ENCODE measurements around the gene KRTAP5-9. TPM values are rescaled to one million over a fixed set of nuclear protein-coding genes. Genes with fewer than 3 reads are reported as not detected.

The KRTAP5-9 gene
- total RNA-seq, 4 donors from 2014 or later: 0.37 TPM; not detected in 3

- DNase-seq (ENCODE audit: low spot score): no peak
- ATAC-seq (ENCODE audit: low FRiP score): no peak
- no peak for TF ChIP-seq CTCF (IDR thresholded peaks at IDR 0.05)
These were observed 6.8 kb downstream of the KRTAP5-9 start for GRCh38 chr11:71554996-71555395.

- no peak for DNase-seq (ENCODE audit: low spot score)
- TF ChIP-seq CTCF (IDR thresholded peaks at IDR 0.05): no peak
- no peak for ATAC-seq (ENCODE audit: low FRiP score)
These were observed 7.3 kb downstream of the KRTAP5-9 start for GRCh38 chr11:71555508-71555907.

- no peak for TF ChIP-seq CTCF (IDR thresholded peaks at IDR 0.05)
- ATAC-seq (ENCODE audit: low FRiP score): no peak
- DNase-seq (ENCODE audit: low spot score): no peak
These were observed 7.8 kb downstream of the KRTAP5-9 start for GRCh38 chr11:71556018-71556417.

- ATAC-seq (ENCODE audit: low FRiP score): no peak
These were observed 9.0 kb downstream of the KRTAP5-9 start for GRCh38 chr11:71557257-71557656.

DNA sequence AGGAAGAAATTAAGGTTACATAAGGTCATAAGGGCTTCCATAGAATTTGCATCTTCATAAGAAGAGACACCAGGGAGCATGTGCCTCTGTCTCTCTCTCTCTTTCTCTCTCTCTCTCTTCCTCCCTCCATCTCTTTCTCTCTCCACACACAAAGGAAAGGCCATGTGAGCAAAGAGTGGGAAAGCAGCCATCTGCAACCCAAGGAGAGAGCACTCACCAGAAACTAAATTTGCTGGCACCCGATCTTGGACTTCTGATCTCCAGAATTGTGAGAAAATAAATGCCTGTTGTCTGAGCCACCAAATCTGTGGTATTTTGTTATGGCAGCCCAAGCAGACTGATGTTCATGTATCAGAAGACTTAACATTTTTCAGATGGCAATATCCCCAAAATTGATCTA, 10.8 kb downstream of the KRTAP5-9 start:
- ATAC-seq (ENCODE audit: low FRiP score) (no peak), DNase-seq (ENCODE audit: low spot score) (no peak)
- TF ChIP-seq CTCF (IDR thresholded peaks at IDR 0.05): no peak

More at GRCh38 chr11:71557257-71557656, 9.0 kb downstream of the KRTAP5-9 start:
- DNase-seq (ENCODE audit: low spot score): no peak
- TF ChIP-seq CTCF (IDR thresholded peaks at IDR 0.05): no peak

DNA sequence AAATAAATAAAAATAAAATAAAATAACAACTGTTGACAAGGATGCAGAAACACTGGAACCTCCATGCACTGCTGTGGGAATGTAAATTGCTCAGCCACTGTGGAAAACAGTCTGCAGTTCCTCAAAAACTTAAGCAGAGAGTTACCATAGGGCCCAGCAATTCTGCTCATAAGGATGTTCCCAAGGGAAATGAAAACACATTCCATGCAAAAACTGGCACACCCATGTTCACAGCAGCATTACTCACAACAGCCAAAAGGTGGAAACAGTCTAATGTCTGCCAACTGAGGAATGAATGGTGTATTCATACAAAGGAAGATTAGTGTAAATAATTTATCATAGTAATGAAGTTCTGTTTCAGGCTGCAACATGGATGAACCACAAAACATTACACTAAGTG, 13.9 kb downstream of the KRTAP5-9 start:
- no peak for ATAC-seq (ENCODE audit: low FRiP score)
- no peak for TF ChIP-seq CTCF (IDR thresholded peaks at IDR 0.05)
- no peak for DNase-seq (ENCODE audit: low spot score)

- DNase-seq (ENCODE audit: low spot score): no peak
- no peak for TF ChIP-seq CTCF (IDR thresholded peaks at IDR 0.05)
- no peak for ATAC-seq (ENCODE audit: low FRiP score)
These were observed 15.2 kb downstream of the KRTAP5-9 start for GRCh38 chr11:71563406-71563805.

Measured in omental fat pad (tissue), 4 donors.